ENCODE data around the gene FERMT1.
"Not testable (repeated sequence)": the region's sequence is repeated elsewhere in the genome, so short reads cannot be mapped to it uniquely, and the experiment has no call there.

Gene FERMT1

GRCh38 chr20:6036213-6036612, 86.6 kb downstream of the FERMT1 start:
- DNase-seq: no peak

- no peak for DNase-seq
Measured at GRCh38 chr20:6034134-6034969, 88.5 kb downstream of the FERMT1 start.

DNA sequence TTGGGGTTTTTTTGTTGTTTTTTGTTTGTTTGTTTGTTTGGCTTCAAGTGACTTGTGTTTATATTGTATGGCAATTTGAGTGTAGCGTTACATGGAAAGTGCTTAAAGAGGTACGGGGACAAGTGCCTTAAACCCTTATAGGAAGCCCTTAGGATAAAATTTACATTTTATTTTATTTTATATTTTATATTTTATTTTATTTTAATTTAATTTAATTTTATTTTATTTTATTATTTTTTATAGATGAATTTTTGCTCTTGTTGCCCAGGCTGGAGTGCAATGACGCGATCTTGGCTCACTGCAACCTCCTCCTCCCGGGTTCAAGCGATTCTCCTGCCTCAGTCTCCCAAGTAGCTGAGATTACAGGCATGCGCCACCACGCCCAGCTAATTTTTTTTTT, 89.9 kb downstream of the FERMT1 start:
- DNase-seq: not testable (repeated sequence)

DNA sequence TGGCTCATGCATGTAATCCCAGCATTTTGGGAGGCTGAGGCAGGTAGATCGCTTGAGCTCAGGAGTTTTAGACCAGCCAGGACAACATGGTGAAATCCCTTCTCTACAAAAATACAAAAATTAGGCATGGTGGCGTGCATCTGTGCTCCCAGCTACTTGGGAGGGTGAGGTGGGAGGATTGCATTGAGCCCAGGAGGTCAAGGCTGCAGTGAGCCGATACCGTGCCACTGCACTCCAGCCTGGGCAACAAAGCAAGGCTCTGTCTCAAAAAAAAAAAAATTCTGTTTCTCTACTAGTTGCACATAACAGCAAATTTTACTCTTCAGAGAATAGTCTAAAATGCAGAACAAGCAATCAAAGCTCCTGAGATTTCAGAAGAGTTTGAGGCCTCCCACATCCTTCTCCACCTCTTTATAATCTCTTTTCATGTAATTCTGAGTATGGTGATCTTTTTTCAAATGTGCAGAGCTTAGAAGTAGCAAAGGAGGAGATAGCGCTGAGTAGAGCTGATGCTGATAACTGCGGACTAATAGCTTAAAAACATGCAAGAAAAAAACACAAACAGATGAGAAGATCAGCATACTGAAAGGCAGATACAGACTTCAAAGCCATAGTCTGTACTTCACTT, 92.3 kb downstream of the FERMT1 start:
- DNase-seq: no peak

- no peak for DNase-seq
Measured at GRCh38 chr20:6029538-6029937, 93.3 kb downstream of the FERMT1 start.

DNA sequence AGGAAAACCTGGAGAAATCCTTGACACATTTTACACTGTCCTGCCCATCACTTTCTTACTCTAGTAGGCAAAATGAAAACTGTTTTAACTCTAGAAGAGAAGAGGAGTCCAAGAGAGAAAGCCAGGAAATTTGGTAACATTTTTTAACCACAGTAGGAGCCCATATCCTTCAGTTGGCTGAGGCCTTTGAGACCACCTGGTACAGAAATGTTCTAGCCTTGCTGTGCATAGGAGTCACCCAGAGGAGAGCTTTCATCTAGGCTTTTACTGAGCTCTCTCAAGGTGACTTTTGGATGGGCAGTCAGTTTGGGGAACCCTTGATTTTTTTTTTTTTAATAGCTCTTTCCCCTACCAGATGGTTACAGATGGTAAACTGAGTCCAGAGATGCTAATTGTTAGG, 94.0 kb downstream of the FERMT1 start:
- DNase-seq: no peak

DNA sequence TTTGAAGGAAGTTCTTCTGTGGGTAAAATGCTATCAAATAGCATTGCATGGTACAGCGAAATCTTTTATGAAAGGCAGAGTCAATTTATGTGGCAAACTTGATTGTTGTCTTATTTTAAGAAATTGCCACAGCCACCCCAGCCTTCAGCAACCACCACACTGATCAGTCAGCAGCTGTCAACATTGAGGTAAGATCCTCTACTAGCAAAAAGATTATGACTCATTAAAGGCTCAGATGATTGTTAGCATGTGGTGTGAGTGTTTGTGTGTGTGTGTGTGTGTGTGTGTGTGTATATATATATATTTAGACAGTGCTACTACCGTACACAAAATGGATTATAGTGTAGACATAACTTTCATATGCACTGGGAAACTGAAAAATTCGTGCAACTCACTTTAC, 96.8 kb downstream of the FERMT1 start:
- no peak for DNase-seq
